GM12878 (cell line): ENCODE results near the gene SPINK8. TPM values are rescaled to one million over a fixed set of nuclear protein-coding genes. Genes with fewer than 3 reads are reported as not detected.

Experiments
- ATAC-seq: fragments of 200-7000 bp; cut with Tn5 transposase; 3 replicates; pipeline ENCODE4 v1.9.1; 2020; ENCODE audit warnings: mild to moderate bottlenecking, moderate library complexity
- BruUV-seq: library from RNA; stranded (reverse); fragments of 400-500 nt; replicated peaks from 2 replicates; lab custom pipeline; 2021; lab: Mats Ljungman, UMichigan
- CTCF ChIA-PET: fragments of 300-600 bp; sonication (Branson Sonifier 250); formaldehyde crosslinking; extraction: SDS; loops from one replicate; lab custom pipeline; 2021; ENCODE audit warnings: inconsistent platforms; lab: Yijun Ruan, JAX
- POLR2A ChIA-PET: fragments of 350-600 bp; formaldehyde crosslinking; extraction: SDS; loops from one replicate; lab custom pipeline; 2021; ENCODE audit warnings: inconsistent platforms; lab: Charles Lee
- RAD21 ChIA-PET: fragments of 300-600 bp; sonication (Branson Sonifier 250); formaldehyde crosslinking; loops from one replicate; lab custom pipeline; 2023; ENCODE audit warnings: antibody characterized with exemption; ENCODE audit not compliant: unreplicated experiment; lab: Charles Lee
- SMC1A ChIA-PET: fragments of 300-600 bp; sonication (Branson Sonifier 250); formaldehyde crosslinking; loops from one replicate; lab custom pipeline; 2023; ENCODE audit not compliant: unreplicated experiment, uncharacterized antibody; lab: Charles Lee
- DNase-seq: peaks from one replicate; pipeline ENCODE4 v3.0.0-alpha.2; 2011; ENCODE audit warnings: low read depth, low spot score
- FAIRE-seq: peaks from 3 replicates; lab custom pipeline; 2011; peaks lifted over from hg19 to GRCh38; lab: Jason Lieb, UNC
- H2AFZ ChIP-seq: 2 replicates; pipeline ENCODE4 v1.6.0; 2011; ENCODE audit warnings: low read depth, low read length, control low read depth; ENCODE audit not compliant: control insufficient read depth
- H3K27ac ChIP-seq: 2 replicates; pipeline ENCODE4 v1.5.1; 2011; ENCODE audit warnings: control low read depth; ENCODE audit not compliant: control insufficient read depth, insufficient read depth
- H3K27me3 ChIP-seq, 2 experiments: replicated peaks in 1 of 2; 2 replicates each; pipeline versions ENCODE4 v1.6.0 to v1.6.1; 2011; ENCODE audit warnings: low read length in 1 of 2; ENCODE audit not compliant: control insufficient read depth in 2 of 2, insufficient read depth in 2 of 2
- H3K36me3 ChIP-seq, 2 experiments: 2 replicates each; pipeline ENCODE4 v1.5.1; 2011; ENCODE audit warnings: low read length in 1 of 2; ENCODE audit not compliant: control insufficient read depth in 2 of 2, insufficient read depth in 2 of 2
- H3K4me1 ChIP-seq: 2 replicates; pipeline ENCODE4 v1.6.1; 2011; ENCODE audit warnings: mild to moderate bottlenecking, low read length, moderate library complexity, mixed read lengths; ENCODE audit not compliant: control insufficient read depth, insufficient read depth
- H3K4me2 ChIP-seq: 2 replicates; pipeline ENCODE4 v1.6.0; 2011; ENCODE audit warnings: control low read depth; ENCODE audit not compliant: control insufficient read depth, insufficient read depth
- H3K4me3 ChIP-seq: fragments of 200-600 bp; sonication (generic); 2 replicates; pipeline ENCODE4 v1.5.1; 2016
- H3K79me2 ChIP-seq: 2 replicates; pipeline ENCODE4 v1.6.0; 2011; ENCODE audit warnings: low read length; ENCODE audit not compliant: control insufficient read depth, insufficient read depth
- H3K9ac ChIP-seq: 2 replicates; pipeline ENCODE4 v1.8.0; 2011; ENCODE audit warnings: low read length, control low read depth, mixed read lengths; ENCODE audit not compliant: control insufficient read depth, insufficient read depth
- H3K9me3 ChIP-seq: replicated peaks from 3 replicates; pipeline ENCODE4 v1.5.1; 2011; ENCODE audit warnings: mild to moderate bottlenecking, low read length; ENCODE audit not compliant: control insufficient read depth, insufficient read depth
- H4K20me1 ChIP-seq: 2 replicates; pipeline ENCODE4 v1.6.0; 2011; ENCODE audit not compliant: control insufficient read depth, insufficient read depth
- BHLHE40 ChIP-seq, 2 experiments: fragments of 450-650 bp in 1 of 2; IDR thresholded peaks; 2 replicates each; pipeline ENCODE4 v1.6.1; 2011 to 2017; ENCODE audit warnings: low read depth in 2 of 2, borderline replicate concordance in 1 of 2, improper control_type of control experiment in 1 of 2, low read length in 1 of 2, mild to moderate bottlenecking in 1 of 2
- ZBTB33 ChIP-seq: fragments of 450-650 bp; IDR thresholded peaks from 2 replicates; pipeline ENCODE4 v1.6.1; 2017; ENCODE audit warnings: mild to moderate bottlenecking
- WGBS: methylation state at CpG from one replicate; pipeline ENCODE4 v1.1.6; 2016; ENCODE audit warnings: low lambda C conversion rate; ENCODE audit not compliant: insufficient replicate concordance, insufficient coverage; ENCODE audit errors: missing lambda C conversion rate; 5-methylcytosine and 5-hydroxymethylcytosine counted together
- in situ Hi-C: fragments of 300-500 bp; cut with MboI; formaldehyde crosslinking; loops from 9 replicates; pipeline ENCODE4 v1.14.3; 2018; ENCODE audit warnings: mixed read lengths
- intact Hi-C: fragments of 100-400 bp; cut with micrococcal nuclease; formaldehyde crosslinking; loops from one replicate; pipeline ENCODE4 v1.14.2; 2022; ENCODE audit not compliant: unreplicated experiment
- polyA plus RNA-seq, 11 experiments: library from polyadenylated mRNA; depleted of rRNA in 4 of 11; unstranded in 6 of 11; stranded (reverse) in 5 of 11; fragments of >200 nt; fragmentation: Nextera tagmentation in 4 of 11; fragmentation: Illumina TruSeq in 1 of 11; extraction: Ambion mirVana in 4 of 11; extraction: Trizol in 1 of 11; gene quantifications; 1 replicate in 1 of 11; 2 replicates in 10 of 11; pipeline versions ENCODE4 v1.2.1 to v1.2.3, GENCODE V29; 2011 to 2016; ENCODE audit warnings: inconsistent platforms in 2 of 11, missing spikeins in 2 of 11, low read depth in 1 of 11
- total RNA-seq, 4 experiments: library from RNA; depleted of rRNA in 3 of 4; stranded (reverse); fragments of >200 nt in 3 of 4; fragmentation: Illumina TruSeq in 1 of 4; extraction: Trizol in 1 of 4; gene quantifications; 2 replicates each; pipeline versions ENCODE4 v1.2.1 to v1.2.3, GENCODE V29; 2013 to 2021

SPINK8 gene
- total and polyA plus RNA-seq, 10 of the 15 experiments (the other 5 are each of a cell fraction or from before 2014, with no cell fraction given), result not detected

DNA sequence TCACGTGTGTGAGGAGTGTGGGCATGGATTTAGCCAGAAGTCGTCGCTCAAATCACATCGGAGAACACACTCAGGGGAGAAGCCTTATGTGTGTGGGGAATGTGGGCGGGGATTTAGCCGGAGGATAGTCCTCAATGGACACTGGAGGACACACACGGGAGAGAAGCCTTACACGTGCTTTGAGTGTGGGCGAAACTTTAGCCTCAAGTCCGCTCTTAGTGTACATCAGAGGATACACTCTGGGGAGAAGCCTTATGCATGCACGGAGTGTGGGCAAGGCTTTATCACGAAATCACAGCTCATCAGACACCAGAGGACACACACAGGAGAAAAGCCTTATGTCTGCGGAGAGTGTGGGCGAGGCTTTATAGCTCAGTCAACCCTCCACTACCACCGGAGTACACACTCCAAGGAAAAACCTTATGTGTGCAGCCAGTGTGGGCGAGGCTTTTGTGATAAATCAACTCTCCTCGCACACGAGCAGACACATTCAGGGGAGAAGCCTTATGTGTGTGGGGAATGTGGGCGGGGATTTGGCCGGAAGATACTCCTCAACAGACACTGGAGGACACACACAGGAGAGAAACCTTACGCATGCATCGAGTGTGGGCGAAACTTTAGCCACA is 64.4 kb downstream of the SPINK8 start:
- no peak for ATAC-seq
- intact Hi-C loops (no loop called here), in situ Hi-C loops (no loop called here)
- POLR2A ChIA-PET, result no interaction called here
- Histone ChIP-seq H3K9me3 (no peaks in the 10 kb centered on the region; the same call in 2 of the 3 replicates), H2AFZ (no peak overlapping the region), H3K27ac (no peak overlapping the region), H3K4me1 (no peaks in the 10 kb centered on the region), H3K9ac (no peak overlapping the region), H3K36me3 (peaks cover 21 to 27% of the 10 kb centered on the region in 2 experiments), H4K20me1 (no peaks in the 10 kb centered on the region; the same call in 1 of the 2 replicates), H3K4me3 (no peak overlapping the region), H3K27me3 (no peaks in the 10 kb centered on the region), H3K79me2 (no peaks in the 10 kb centered on the region), H3K4me2 (no peak overlapping the region)
- SMC1A ChIA-PET, result interaction anchor here (0.7 to 2.0 kb wide), 11 partner anchors 9 to 288 kb away, joined by 3 to 7 read pairs (median 4); no protein-coding TSS in a partner anchor
- TF ChIP-seq ZBTB33 (no peak), BHLHE40 (IDR thresholded peaks at IDR 0.05; ENCODE audit: borderline replicate concordance in 1 of 2, low read depth in 2 of 2, low read length in 1 of 2) (peak in 1 of 2 experiments; percentile 10; a peak in 1 of 4 replicates)
- 78% methylated on average over 23 of the region's 23 CpGs for WGBS
- no peak for FAIRE-seq
- BruUV-seq, result no TSS peak
- CTCF ChIA-PET, result interaction anchor here (0.7 to 10.9 kb wide), 7 partner anchors 21 to 197 kb away, joined by 3 to 157 read pairs (median 4); a partner anchor contains a TSS
- RAD21 ChIA-PET, result interaction anchor here (0.6 to 8.9 kb wide), 10 partner anchors 26 to 289 kb away, joined by 3 to 73 read pairs (median 4); partner anchors contain the start of genes NME6 and ZNF589
- DNase-seq, result no peak
